Fibroblast of mammary gland (primary cell): ENCODE results near the gene STN1.

Source experiments
- DNase-seq: peaks from one replicate; pipeline ENCODE4 v3.0.0-alpha.2; 2010; ENCODE audit warnings: low read depth
- H3K4me3 ChIP-seq: 2 replicates; pipeline ENCODE4 v1.5.1; 2011; ENCODE audit warnings: low read depth, mild to moderate bottlenecking, low read length, moderate library complexity; ENCODE audit not compliant: control insufficient read depth
- CTCF ChIP-seq: conservative IDR thresholded peaks from 2 replicates; pipeline ENCODE4 v1.5.1; 2011; ENCODE audit warnings: low read depth, low read length, inconsistent platforms; ENCODE audit not compliant: control insufficient read depth, insufficient read depth

Gene STN1

GRCh38 chr10:103936022-103936421, 18.0 kb upstream of the STN1 start:
- TF ChIP-seq CTCF, result no peak
- no peak overlapping the region for H3K4me3 ChIP-seq

GRCh38 chr10:103934308-103934707, 16.3 kb upstream of the STN1 start:
- H3K4me3 ChIP-seq, result no peak overlapping the region
- DNase-seq, result no peak
- no peak for TF ChIP-seq CTCF

More at GRCh38 chr10:103936022-103936421, 18.0 kb upstream of the STN1 start:
- no peak for DNase-seq

GRCh38 chr10:103933557-103934121, 15.7 kb upstream of the STN1 start:
- TF ChIP-seq CTCF, result no peak
- H3K4me3 ChIP-seq, result no peak overlapping the region
- DNase-seq, result no peak

GRCh38 chr10:103932971-103933370, 15.0 kb upstream of the STN1 start:
- no peak for DNase-seq
- H3K4me3 ChIP-seq, result no peak overlapping the region
- no peak for TF ChIP-seq CTCF

- DNase-seq, result no peak
- TF ChIP-seq CTCF, result no peak
- H3K4me3 ChIP-seq, result no peak overlapping the region
These were observed 14.3 kb upstream of the STN1 start for GRCh38 chr10:103932271-103932670.

GRCh38 chr10:103931603-103932002, 13.6 kb upstream of the STN1 start:
- DNase-seq, result no peak
- no peak overlapping the region for H3K4me3 ChIP-seq
- no peak for TF ChIP-seq CTCF

- DNase-seq, result no peak
- no peak overlapping the region for H3K4me3 ChIP-seq
- TF ChIP-seq CTCF, result no peak
These were observed 12.9 kb upstream of the STN1 start for GRCh38 chr10:103930881-103931280.
